ENCODE results near the gene CLSTN2.

CLSTN2 gene

GRCh38 chr3:139935016-139935865 is at the start of gene CLSTN2:
CLSTN2 (plus strand) TSS chr3:139935185.
- DNase-seq, result peak; percentile 80

GRCh38 chr3:139887431-139887830 is 47.6 kb upstream of the CLSTN2 start:
- DNase-seq, result no peak

- DNase-seq, result no peak
Measured at GRCh38 chr3:139888561-139889140, 46.3 kb upstream of the CLSTN2 start.

GRCh38 chr3:139893267-139893962 is 41.6 kb upstream of the CLSTN2 start:
- DNase-seq, result no peak

- no peak for DNase-seq
Measured at GRCh38 chr3:139893963-139894642, 40.9 kb upstream of the CLSTN2 start.

- DNase-seq, result no peak
Measured at GRCh38 chr3:139894643-139894989, 40.4 kb upstream of the CLSTN2 start.

GRCh38 chr3:139897759-139898158 is 37.2 kb upstream of the CLSTN2 start:
- DNase-seq, result no peak

- DNase-seq, result no peak
Measured at GRCh38 chr3:139906418-139906817, 28.6 kb upstream of the CLSTN2 start.

- DNase-seq, result no peak
Measured at GRCh38 chr3:139909811-139910210, 25.2 kb upstream of the CLSTN2 start.

- DNase-seq, result no peak
Measured at GRCh38 chr3:139916271-139916670, 18.7 kb upstream of the CLSTN2 start.

- DNase-seq, result no peak
Measured at GRCh38 chr3:139917226-139917785, 17.7 kb upstream of the CLSTN2 start.

- DNase-seq, result no peak
Measured at GRCh38 chr3:139928708-139929505, 6.1 kb upstream of the CLSTN2 start.

- DNase-seq, result no peak
Measured at GRCh38 chr3:139930211-139930610, 4.8 kb upstream of the CLSTN2 start.

GRCh38 chr3:139933766-139934165 is 1.2 kb upstream of the CLSTN2 start:
- DNase-seq, result peak; percentile 26

- peak; percentile 92 for DNase-seq
Measured at GRCh38 chr3:139934613-139935015, 371 bp upstream of the CLSTN2 start.

GRCh38 chr3:139935866-139936817 is 1.2 kb downstream of the CLSTN2 start:
- peak; percentile 40 for DNase-seq

- peak; percentile 65 for DNase-seq
Measured at GRCh38 chr3:139937674-139938279, 2.8 kb downstream of the CLSTN2 start.

GRCh38 chr3:139939681-139940190 is 4.8 kb downstream of the CLSTN2 start:
- no peak for DNase-seq

- no peak for DNase-seq
Measured at GRCh38 chr3:139940622-139941021, 5.6 kb downstream of the CLSTN2 start.

- no peak for DNase-seq
Measured at GRCh38 chr3:139941580-139941979, 6.6 kb downstream of the CLSTN2 start.
